Stimulated activated CD4-positive, alpha-beta T cell treated with anti-CD3 and anti-CD28 coated beads, Interleukin-2, amount 100 ng/mL, for 4 hours (primary cell): ENCODE results near the gene KCNJ14.

Source experiments
- DNase-seq: peaks from one replicate; pipeline ENCODE4 v3.0.0-alpha.2; 2020; ENCODE audit warnings: low read depth

The KCNJ14 gene

GRCh38 chr19:48455171-48455907 lies at the start of gene KCNJ14:
TSS of gene KCNJ14 (plus strand) at chr19:48455574. CDS start at chr19:48461725, 6,151 bp downstream.
- DNase-seq: no peak

GRCh38 chr19:48405850-48406249 lies 49.5 kb upstream of the KCNJ14 start:
- DNase-seq: no peak

- no peak for DNase-seq
Observed at GRCh38 chr19:48413879-48414587, 41.3 kb upstream of the KCNJ14 start.

- DNase-seq: peak; percentile 49
Observed at GRCh38 chr19:48415395-48415794, 40.0 kb upstream of the KCNJ14 start.

GRCh38 chr19:48415806-48416221 lies 39.6 kb upstream of the KCNJ14 start:
- DNase-seq: no peak

- DNase-seq: no peak
Observed at GRCh38 chr19:48417421-48417820, 38.0 kb upstream of the KCNJ14 start.

GRCh38 chr19:48418317-48419064 lies 36.9 kb upstream of the KCNJ14 start:
- no peak for DNase-seq

- DNase-seq: peak; percentile 52
Observed at GRCh38 chr19:48419158-48419920, 36.0 kb upstream of the KCNJ14 start.

- no peak for DNase-seq
Observed at GRCh38 chr19:48421548-48421947, 33.8 kb upstream of the KCNJ14 start.

GRCh38 chr19:48424694-48425219 lies 30.6 kb upstream of the KCNJ14 start:
- no peak for DNase-seq

- DNase-seq: no peak
Observed at GRCh38 chr19:48428670-48429069, 26.7 kb upstream of the KCNJ14 start.

GRCh38 chr19:48433337-48433736 lies 22.0 kb upstream of the KCNJ14 start:
- DNase-seq: no peak

- DNase-seq: no peak
Observed at GRCh38 chr19:48436586-48436985, 18.8 kb upstream of the KCNJ14 start.

- DNase-seq: no peak
Observed at GRCh38 chr19:48441360-48442050, 13.9 kb upstream of the KCNJ14 start.

- DNase-seq: no peak
Observed at GRCh38 chr19:48442116-48443035, 13.0 kb upstream of the KCNJ14 start.

- no peak for DNase-seq
Observed at GRCh38 chr19:48443256-48443655, 12.1 kb upstream of the KCNJ14 start.

GRCh38 chr19:48443731-48444128 lies 11.6 kb upstream of the KCNJ14 start:
- no peak for DNase-seq

- DNase-seq: no peak
Observed at GRCh38 chr19:48444129-48444935, 11.0 kb upstream of the KCNJ14 start.

GRCh38 chr19:48444936-48445200 lies 10.5 kb upstream of the KCNJ14 start:
- no peak for DNase-seq

- no peak for DNase-seq
Observed at GRCh38 chr19:48445256-48445605, 10.1 kb upstream of the KCNJ14 start.
